ENCODE data around the gene MYBPC2. TPM values are rescaled to one million over a fixed set of nuclear protein-coding genes. Genes with fewer than 3 reads are reported as not detected.

MYBPC2 gene
- total RNA-seq, 6 donors from 2014 or later: 0.09 to 0.17 TPM; not detected in 4

GRCh38 chr19:50511069-50511822 is 78.6 kb downstream of the MYBPC2 start, which contains the start of gene JOSD2:
Gene JOSD2, minus strand, starts transcription at chr19:50511191. Its CDS starts 760 bp downstream, at chr19:50510431.
- H3K4me3 ChIP-seq: peak within 1 kb of the TSS; percentile 55 to 73 (median 68)
- peak; percentile 99 for DNase-seq
- H3K27ac ChIP-seq: peak within 1 kb of the TSS; percentile 71 to 89 (median 82)
- TF ChIP-seq EP300 (IDR thresholded peaks at IDR 0.05) (peak in 1 of 4 donors; percentile 70), CTCF (IDR thresholded peaks at IDR 0.05) (peak in 4 of 6 experiments; percentile 29 to 46 (median 36)), POLR2A (IDR thresholded peaks at IDR 0.05) (peak in 2 of 4 donors; percentile 28 to 80), POLR2AphosphoS5 (IDR thresholded peaks at IDR 0.05) (peak; percentile 72 to 78)
- H3K36me3 ChIP-seq: peaks cover 0 to 2% (median under 1%) of the 10 kb centered on the region in 4 donors
- 2% methylated on average over 17 to 37 of the region's 69 CpGs for WGBS, 2 donors
- no peaks in the 10 kb centered on the region for H3K9me3 ChIP-seq
- peak; percentile 96 to 97 for ATAC-seq (ENCODE audit: low FRiP score in 2 of 2)
- peaks cover 8 to 16% (median 10%) of the 10 kb centered on the region in 4 donors for H3K4me1 ChIP-seq
- no peaks in the 10 kb centered on the region for H3K27me3 ChIP-seq

- H3K4me3 ChIP-seq: peak overlapping the region in 1 of 4 donors; percentile 64
- no peaks in the 10 kb centered on the region for H3K9me3 ChIP-seq
- no peaks in the 10 kb centered on the region for H3K36me3 ChIP-seq
- TF ChIP-seq POLR2AphosphoS5 (IDR thresholded peaks at IDR 0.05): no peak
- no peak for TF ChIP-seq EP300 (IDR thresholded peaks at IDR 0.05)
- no peak for TF ChIP-seq POLR2A (IDR thresholded peaks at IDR 0.05)
- no peak for TF ChIP-seq CTCF (IDR thresholded peaks at IDR 0.05)
- H3K27ac ChIP-seq: peak overlapping the region in 1 of 4 donors; percentile 86
- ATAC-seq (ENCODE audit: low FRiP score in 2 of 2) (no peak), DNase-seq (peak in 1 of 2 donors; percentile 89)
- H3K27me3 ChIP-seq: no peaks in the 10 kb centered on the region
- H3K4me1 ChIP-seq: peaks cover 8 to 16% (median 10%) of the 10 kb centered on the region in 4 donors
- WGBS, 2 donors: 87 to 90% methylated on average over 11 to 34 of the region's 36 CpGs
Measured at GRCh38 chr19:50512112-50512998, 79.7 kb downstream of the MYBPC2 start.

GRCh38 chr19:50512999-50513745 is 80.5 kb downstream of the MYBPC2 start:
- no peak for TF ChIP-seq EP300 (IDR thresholded peaks at IDR 0.05)
- TF ChIP-seq POLR2A (IDR thresholded peaks at IDR 0.05): no peak
- TF ChIP-seq CTCF (IDR thresholded peaks at IDR 0.05): no peak
- no peak for TF ChIP-seq POLR2AphosphoS5 (IDR thresholded peaks at IDR 0.05)
- DNase-seq (no peak), ATAC-seq (ENCODE audit: low FRiP score in 2 of 2) (no peak)
- 65 to 67% methylated on average over 12 of the region's 12 CpGs for WGBS, 2 donors
- H3K36me3 ChIP-seq: no peaks in the 10 kb centered on the region
- H3K27me3 ChIP-seq: no peaks in the 10 kb centered on the region
- no peak overlapping the region for H3K27ac ChIP-seq
- H3K9me3 ChIP-seq: no peaks in the 10 kb centered on the region
- H3K4me1 ChIP-seq: peaks cover 8 to 16% (median 10%) of the 10 kb centered on the region in 4 donors
- H3K4me3 ChIP-seq: no peak overlapping the region

GRCh38 chr19:50513746-50514345 is 81.2 kb downstream of the MYBPC2 start, which contains the start of gene ASPDH:
Gene ASPDH, minus strand, starts transcription at chr19:50513913. Its CDS starts 90 bp downstream, at chr19:50513823.
- Histone ChIP-seq H3K9me3 (no peaks in the 10 kb centered on the region), H3K4me3 (no peak within 1 kb of the TSS), H3K27me3 (no peaks in the 10 kb centered on the region), H3K27ac (no peak within 1 kb of the TSS), H3K36me3 (no peaks in the 10 kb centered on the region), H3K4me1 (peaks cover 8 to 16% (median 10%) of the 10 kb centered on the region in 4 donors)
- DNase-seq (peak in 1 of 2 donors; percentile 78), ATAC-seq (ENCODE audit: low FRiP score in 2 of 2) (no peak)
- WGBS, 2 donors: 41 to 51% methylated on average over 14 to 22 of the region's 22 CpGs
- TF ChIP-seq POLR2AphosphoS5 (IDR thresholded peaks at IDR 0.05) (no peak), EP300 (IDR thresholded peaks at IDR 0.05) (no peak), POLR2A (IDR thresholded peaks at IDR 0.05) (no peak), CTCF (IDR thresholded peaks at IDR 0.05) (no peak)

Measured in upper lobe of left lung (tissue), 6 donors.